ENCODE results near the gene WSB1. TPM values are rescaled to one million over a fixed set of nuclear protein-coding genes. Genes with fewer than 3 reads are reported as not detected.

WSB1 gene
- total and polyA plus RNA-seq, 10 of the 15 experiments (the other 5 are each of a cell fraction or from before 2014, with no cell fraction given), result 26.6 to 458 (median 101) TPM

GRCh38 chr17:27283751-27284150 lies 10.2 kb upstream of the WSB1 start (continued):
- TF ChIP-seq ZNF687 (IDR thresholded peaks at IDR 0.05) (no peak), GATAD2B (conservative IDR thresholded peaks at IDR 0.05; ENCODE audit: low read depth) (no peak), TARDBP (IDR thresholded peaks at IDR 0.05; ENCODE audit: borderline replicate concordance) (no peak)

- in situ Hi-C loops (cut with MboI), result loop anchor here (25.0 kb wide), 1 partner anchor 777 kb away; no protein-coding TSS in a partner anchor
- no TSS peak for BruUV-seq (replicated peaks)
- no peak for ATAC-seq
- WGBS (ENCODE audit: insufficient coverage, insufficient replicate concordance, low lambda C conversion rate, missing lambda C conversion rate), result 79% methylated on average over 5 of the region's 5 CpGs
- POLR2A ChIA-PET, result interaction anchor here (1.1 kb wide), 1 partner anchor 28 kb away, joined by 7 read pairs; no protein-coding TSS in a partner anchor
- Histone ChIP-seq H3K4me1 (ENCODE audit: control insufficient read depth, insufficient read depth, low read length) (peaks cover 14% of the 10 kb centered on the region), H3K9ac (ENCODE audit: control insufficient read depth, insufficient read depth, low read length) (no peak overlapping the region), H2AFZ (ENCODE audit: control insufficient read depth, low read depth, low read length) (no peak overlapping the region), H3K27me3 (replicated peaks in 1 of 2; ENCODE audit: control insufficient read depth in 2 of 2, insufficient read depth in 2 of 2, low read length in 1 of 2) (no peaks in the 10 kb centered on the region), H3K9me3 (replicated peaks; ENCODE audit: control insufficient read depth, insufficient read depth, low read length) (no peaks in the 10 kb centered on the region), H3K79me2 (ENCODE audit: control insufficient read depth, insufficient read depth, low read length) (no peaks in the 10 kb centered on the region), H4K20me1 (ENCODE audit: control insufficient read depth, insufficient read depth) (no peaks in the 10 kb centered on the region), H3K27ac (ENCODE audit: control insufficient read depth, insufficient read depth) (no peak overlapping the region), H3K4me2 (ENCODE audit: control insufficient read depth, insufficient read depth) (no peak overlapping the region), H3K4me3 (no peak overlapping the region), H3K36me3 (ENCODE audit: control insufficient read depth in 2 of 2, insufficient read depth in 2 of 2, low read length in 1 of 2) (no peaks in the 10 kb centered on the region)
- TF ChIP-seq BMI1 (IDR thresholded peaks at IDR 0.05; ENCODE audit: borderline replicate concordance) (no peak), HCFC1 (IDR thresholded peaks at IDR 0.05; ENCODE audit: low read length) (no peak), MYC (IDR thresholded peaks at IDR 0.05; ENCODE audit: insufficient read depth, insufficient read length, insufficient replicate concordance, low read length, severe bottlenecking) (no peak), USF2 (IDR thresholded peaks at IDR 0.05; ENCODE audit: borderline replicate concordance, low read depth, low read length) (no peak)
- intact Hi-C loops (cut with micrococcal nuclease; ENCODE audit: unreplicated experiment), result no loop called here
- SMC1A ChIA-PET (ENCODE audit: uncharacterized antibody, unreplicated experiment), result interaction anchor here (1.9 kb wide), 1 partner anchor 9 kb away, joined by 6 read pairs; the partner anchor contains the start of gene WSB1
- no peak for FAIRE-seq
- CTCF ChIA-PET, result interaction anchor here (1.0 to 1.1 kb wide), 2 partner anchors 9 to 49 kb away, joined by 3 read pairs; partner anchors contain the start of gene WSB1
- RAD21 ChIA-PET (ENCODE audit: unreplicated experiment), result interaction anchor here (0.6 to 1.6 kb wide), 2 partner anchors 8 to 53 kb away, joined by 3 read pairs; no protein-coding TSS in a partner anchor
- DNase-seq (ENCODE audit: low read depth, low spot score), result no peak
These were observed 9.0 kb upstream of the WSB1 start for GRCh38 chr17:27284811-27285415.

Measured in GM12878 (cell line).